Measurements from ENCODE around the gene UBN2. TPM values are rescaled to one million over a fixed set of nuclear protein-coding genes. Genes with fewer than 3 reads are reported as not detected.
A peak's percentile ranks its signal among the peaks of the same experiment; 100 is the strongest.
"Not testable (repeated sequence)": the region's sequence is repeated elsewhere in the genome, so short reads cannot be mapped to it uniquely, and the experiment has no call there.

The UBN2 gene
- polyA plus RNA-seq (ENCODE audit: insufficient read length in 4 of 4): 10 to 100 TPM in 2 of 4 donors, 1 to 10 TPM in 2; 9.4 to 26.3 (median 16.9) TPM

GRCh38 chr7:139230774-139231512, at the start of gene UBN2:
UBN2 (plus strand) TSS chr7:139231237; CDS start chr7:139231485, 248 bp downstream.
- peak; percentile 92 to 96 (median 95) for DNase-seq (ENCODE audit: low read depth in 4 of 4, low spot score in 2 of 4)

GRCh38 chr7:139181404-139181803, 49.6 kb upstream of the UBN2 start:
- DNase-seq (ENCODE audit: low read depth in 4 of 4, low spot score in 2 of 4): no peak

- DNase-seq (ENCODE audit: low read depth in 4 of 4, low spot score in 2 of 4): no peak
Measured at GRCh38 chr7:139182363-139182762, 48.7 kb upstream of the UBN2 start.

- DNase-seq (ENCODE audit: low read depth in 4 of 4, low spot score in 2 of 4): no peak
Measured at GRCh38 chr7:139183251-139183650, 47.8 kb upstream of the UBN2 start.

- DNase-seq (ENCODE audit: low read depth in 4 of 4, low spot score in 2 of 4): no peak
Measured at GRCh38 chr7:139183878-139184338, 47.1 kb upstream of the UBN2 start.

- no peak for DNase-seq (ENCODE audit: low read depth in 4 of 4, low spot score in 2 of 4)
Measured at GRCh38 chr7:139186146-139186545, 44.9 kb upstream of the UBN2 start.

- DNase-seq (ENCODE audit: low read depth in 4 of 4, low spot score in 2 of 4): no peak
Measured at GRCh38 chr7:139189357-139189756, 41.7 kb upstream of the UBN2 start.

GRCh38 chr7:139192014-139192706, 38.9 kb upstream of the UBN2 start:
- DNase-seq (ENCODE audit: low read depth in 4 of 4, low spot score in 2 of 4): no peak

GRCh38 chr7:139200382-139200781, 30.7 kb upstream of the UBN2 start:
- DNase-seq (ENCODE audit: low read depth in 4 of 4, low spot score in 2 of 4): no peak

GRCh38 chr7:139203992-139204391, 27.0 kb upstream of the UBN2 start:
- no peak for DNase-seq (ENCODE audit: low read depth in 4 of 4, low spot score in 2 of 4)

- no peak for DNase-seq (ENCODE audit: low read depth in 4 of 4, low spot score in 2 of 4)
Measured at GRCh38 chr7:139205843-139206242, 25.2 kb upstream of the UBN2 start.

- no peak for DNase-seq (ENCODE audit: low read depth in 4 of 4, low spot score in 2 of 4)
Measured at GRCh38 chr7:139212133-139212532, 18.9 kb upstream of the UBN2 start.

- DNase-seq (ENCODE audit: low read depth in 4 of 4, low spot score in 2 of 4): not testable (repeated sequence)
Measured at GRCh38 chr7:139213489-139213888, 17.5 kb upstream of the UBN2 start.

GRCh38 chr7:139218173-139218572, 12.9 kb upstream of the UBN2 start:
- DNase-seq (ENCODE audit: low read depth in 4 of 4, low spot score in 2 of 4): no peak

- no peak for DNase-seq (ENCODE audit: low read depth in 4 of 4, low spot score in 2 of 4)
Measured at GRCh38 chr7:139224219-139224618, 6.8 kb upstream of the UBN2 start.

GRCh38 chr7:139224836-139225235, 6.2 kb upstream of the UBN2 start:
- not testable (repeated sequence) for DNase-seq (ENCODE audit: low read depth in 4 of 4, low spot score in 2 of 4)

- DNase-seq (ENCODE audit: low read depth in 4 of 4, low spot score in 2 of 4): not testable (repeated sequence)
Measured at GRCh38 chr7:139225286-139226157, 5.5 kb upstream of the UBN2 start.

GRCh38 chr7:139226158-139226515, 4.9 kb upstream of the UBN2 start:
- DNase-seq (ENCODE audit: low read depth in 4 of 4, low spot score in 2 of 4): not testable (repeated sequence)

- not testable (repeated sequence) for DNase-seq (ENCODE audit: low read depth in 4 of 4, low spot score in 2 of 4)
Measured at GRCh38 chr7:139226988-139227488, 4.0 kb upstream of the UBN2 start.

GRCh38 chr7:139230023-139230422, 1.0 kb upstream of the UBN2 start:
- no peak for DNase-seq (ENCODE audit: low read depth in 4 of 4, low spot score in 2 of 4)

- no peak for DNase-seq (ENCODE audit: low read depth in 4 of 4, low spot score in 2 of 4)
Measured at GRCh38 chr7:139230484-139230773, 608 bp upstream of the UBN2 start.
